ENCODE measurements around the gene CYFIP2. TPM values are rescaled to one million over a fixed set of nuclear protein-coding genes. Genes with fewer than 3 reads are reported as not detected.

CYFIP2 gene
- total RNA-seq, 1 donor from 2014 or later, result 37.4 TPM

DNA sequence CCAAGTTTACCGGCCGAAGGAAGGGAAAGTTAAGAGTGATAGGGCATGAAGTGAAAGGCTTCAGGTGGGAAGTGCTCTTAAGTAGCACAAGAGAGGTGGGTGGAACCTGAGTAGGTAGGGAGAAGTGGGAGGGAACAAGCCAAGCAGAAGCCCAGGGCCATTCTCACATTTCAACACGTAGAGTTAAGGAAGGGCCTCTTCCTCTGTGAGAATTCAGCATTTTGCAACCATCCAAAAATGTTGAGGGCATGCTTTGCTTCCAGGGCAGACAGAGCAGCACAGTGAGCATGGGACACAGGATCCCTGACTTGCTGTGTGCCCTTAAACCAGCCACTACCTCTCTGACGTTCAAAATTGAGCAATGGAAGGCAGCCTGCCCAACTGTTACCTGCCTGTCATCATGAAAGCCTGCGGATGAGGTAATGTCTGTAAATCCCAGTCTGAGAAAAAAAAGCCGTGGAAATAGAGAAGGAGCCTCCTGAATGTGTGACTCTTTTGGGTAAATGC lies 3.3 kb downstream of the CYFIP2 start:
- TF ChIP-seq, protein P1, sequence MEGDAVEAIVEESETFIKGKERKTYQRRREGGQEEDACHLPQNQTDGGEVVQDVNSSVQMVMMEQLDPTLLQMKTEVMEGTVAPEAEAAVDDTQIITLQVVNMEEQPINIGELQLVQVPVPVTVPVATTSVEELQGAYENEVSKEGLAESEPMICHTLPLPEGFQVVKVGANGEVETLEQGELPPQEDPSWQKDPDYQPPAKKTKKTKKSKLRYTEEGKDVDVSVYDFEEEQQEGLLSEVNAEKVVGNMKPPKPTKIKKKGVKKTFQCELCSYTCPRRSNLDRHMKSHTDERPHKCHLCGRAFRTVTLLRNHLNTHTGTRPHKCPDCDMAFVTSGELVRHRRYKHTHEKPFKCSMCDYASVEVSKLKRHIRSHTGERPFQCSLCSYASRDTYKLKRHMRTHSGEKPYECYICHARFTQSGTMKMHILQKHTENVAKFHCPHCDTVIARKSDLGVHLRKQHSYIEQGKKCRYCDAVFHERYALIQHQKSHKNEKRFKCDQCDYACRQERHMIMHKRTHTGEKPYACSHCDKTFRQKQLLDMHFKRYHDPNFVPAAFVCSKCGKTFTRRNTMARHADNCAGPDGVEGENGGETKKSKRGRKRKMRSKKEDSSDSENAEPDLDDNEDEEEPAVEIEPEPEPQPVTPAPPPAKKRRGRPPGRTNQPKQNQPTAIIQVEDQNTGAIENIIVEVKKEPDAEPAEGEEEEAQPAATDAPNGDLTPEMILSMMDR (IDR thresholded peaks at IDR 0.05), result no peak
- no peak for DNase-seq (ENCODE audit: low spot score)
- H3K27me3 Mint-ChIP-seq (ENCODE audit: low read depth), result peaks cover 1% of the 10 kb centered on the region
- no peak overlapping the region for H3K27ac Mint-ChIP-seq (ENCODE audit: unreplicated experiment)
- H3K4me3 Mint-ChIP-seq (ENCODE audit: unreplicated experiment), result no peak overlapping the region
- H3K36me3 Mint-ChIP-seq (ENCODE audit: low read depth), result no peaks in the 10 kb centered on the region
- H3K4me1 Mint-ChIP-seq (ENCODE audit: low read depth), result peaks cover 6% of the 10 kb centered on the region
- no peaks in the 10 kb centered on the region for H3K9me3 Mint-ChIP-seq (ENCODE audit: low read depth)

DNA sequence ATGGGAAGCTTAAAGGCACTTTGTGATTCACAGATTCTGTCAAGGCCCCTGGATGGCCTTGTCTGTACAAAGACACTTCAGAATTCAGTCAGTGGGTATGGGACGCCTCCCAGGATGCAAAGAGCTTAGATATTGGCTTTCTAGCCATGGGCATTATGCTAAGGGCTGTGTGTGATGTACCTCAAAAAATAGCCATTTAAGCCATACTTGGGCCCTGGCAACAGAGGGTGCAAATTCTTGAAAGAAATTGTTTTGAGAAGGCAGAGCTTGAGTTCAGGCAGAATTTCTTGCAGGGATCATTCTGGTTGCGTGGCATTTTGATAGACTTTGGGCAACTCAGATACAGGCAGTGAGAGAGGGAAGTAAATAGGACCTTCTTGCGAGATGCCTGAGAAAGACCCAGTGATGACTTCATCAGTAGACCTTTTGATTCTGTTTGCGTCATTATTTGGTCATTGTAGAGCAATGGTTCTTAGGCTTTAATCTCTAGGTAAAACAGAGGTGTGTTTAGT lies 3.9 kb downstream of the CYFIP2 start:
- H3K27me3 Mint-ChIP-seq (ENCODE audit: low read depth), result peaks cover under 1% of the 10 kb centered on the region
- no peak overlapping the region for H3K4me3 Mint-ChIP-seq (ENCODE audit: unreplicated experiment)
- H3K27ac Mint-ChIP-seq (ENCODE audit: unreplicated experiment), result no peak overlapping the region
- no peaks in the 10 kb centered on the region for H3K36me3 Mint-ChIP-seq (ENCODE audit: low read depth)
- peaks cover 6% of the 10 kb centered on the region for H3K4me1 Mint-ChIP-seq (ENCODE audit: low read depth)
- TF ChIP-seq, protein P1 (IDR thresholded peaks at IDR 0.05), result no peak
- no peak for DNase-seq (ENCODE audit: low spot score)
- H3K9me3 Mint-ChIP-seq (ENCODE audit: low read depth), result no peaks in the 10 kb centered on the region

DNA sequence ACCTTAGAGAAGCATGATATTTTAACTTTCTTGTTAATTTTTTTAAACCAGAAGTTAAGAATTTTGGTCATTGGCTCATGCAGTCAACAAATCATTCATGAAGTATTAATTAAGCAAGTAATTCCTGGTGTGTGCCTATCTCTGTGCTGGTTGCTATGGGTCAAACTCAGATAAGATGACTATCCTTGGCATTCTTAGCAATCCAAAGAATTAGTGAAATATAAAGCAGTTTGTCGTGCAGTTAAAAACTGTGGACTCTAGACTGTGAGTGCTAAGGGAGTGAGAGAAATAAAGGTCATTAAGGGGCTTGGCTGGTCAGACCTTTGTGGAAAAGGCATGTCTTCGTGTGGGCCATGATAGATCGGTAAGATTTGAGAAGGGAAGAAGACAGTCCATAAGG lies 4.8 kb downstream of the CYFIP2 start:
- Mint-ChIP-seq H3K4me3 (ENCODE audit: unreplicated experiment) (no peak overlapping the region), H3K36me3 (ENCODE audit: low read depth) (no peaks in the 10 kb centered on the region), H3K27ac (ENCODE audit: unreplicated experiment) (no peak overlapping the region), H3K4me1 (ENCODE audit: low read depth) (peaks cover 4% of the 10 kb centered on the region), H3K9me3 (ENCODE audit: low read depth) (no peaks in the 10 kb centered on the region), H3K27me3 (ENCODE audit: low read depth) (no peaks in the 10 kb centered on the region)
- TF ChIP-seq, protein P1 (IDR thresholded peaks at IDR 0.05), result no peak
- no peak for DNase-seq (ENCODE audit: low spot score)

DNA sequence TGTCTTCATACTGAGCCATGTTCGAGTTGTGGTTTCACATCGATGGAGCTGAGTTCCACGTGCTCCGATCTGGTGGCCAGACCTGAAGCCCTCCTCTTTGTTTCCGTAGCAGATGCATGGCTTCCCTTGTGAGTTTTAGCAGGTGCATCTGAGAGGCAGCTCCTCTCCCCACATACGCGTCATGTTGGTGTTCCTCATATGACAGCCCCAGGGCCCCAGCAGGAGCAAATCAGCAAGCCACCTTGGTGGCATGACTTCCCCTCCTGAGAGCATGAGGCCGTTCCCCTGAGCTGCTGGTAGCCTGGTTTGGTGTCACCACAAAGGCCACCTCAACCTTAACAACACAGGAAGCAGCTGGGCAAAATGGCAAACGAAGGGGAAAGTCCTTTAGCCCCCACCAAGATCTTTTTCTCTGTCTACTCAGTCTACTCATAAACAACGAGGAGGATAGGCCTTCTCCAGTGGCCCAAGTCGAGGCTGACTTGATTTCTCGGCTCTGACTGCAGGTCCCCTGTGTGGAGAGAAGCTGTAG lies 5.9 kb downstream of the CYFIP2 start:
- no peaks in the 10 kb centered on the region for H3K9me3 Mint-ChIP-seq (ENCODE audit: low read depth)
- no peaks in the 10 kb centered on the region for H3K27me3 Mint-ChIP-seq (ENCODE audit: low read depth)
- no peak overlapping the region for H3K4me3 Mint-ChIP-seq (ENCODE audit: unreplicated experiment)
- TF ChIP-seq, protein P1 (IDR thresholded peaks at IDR 0.05), result no peak
- peaks cover under 1% of the 10 kb centered on the region for H3K4me1 Mint-ChIP-seq (ENCODE audit: low read depth)
- no peaks in the 10 kb centered on the region for H3K36me3 Mint-ChIP-seq (ENCODE audit: low read depth)
- no peak overlapping the region for H3K27ac Mint-ChIP-seq (ENCODE audit: unreplicated experiment)
- no peak for DNase-seq (ENCODE audit: low spot score)

DNA sequence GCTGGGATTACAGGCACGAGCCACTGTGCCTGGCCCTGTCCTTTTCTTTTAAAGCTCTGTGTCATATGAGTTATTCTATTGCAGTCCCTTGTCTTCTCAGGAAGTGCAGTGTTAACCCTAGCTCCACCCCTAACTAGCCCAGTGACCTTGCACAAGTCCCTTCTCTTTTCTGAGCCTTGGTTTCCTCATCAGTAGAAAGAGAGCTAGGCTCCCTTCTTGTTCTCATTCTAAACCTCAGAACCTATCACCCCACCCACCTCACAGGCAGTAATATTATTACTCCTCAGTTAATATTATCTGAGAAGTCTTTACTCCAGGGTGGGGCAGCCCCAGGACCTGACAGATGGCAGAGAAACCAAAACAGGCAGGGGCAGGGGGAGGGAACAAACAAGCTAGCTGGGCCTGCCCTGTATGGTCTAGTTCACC lies 7.2 kb downstream of the CYFIP2 start:
- H3K27ac Mint-ChIP-seq (ENCODE audit: unreplicated experiment), result no peak overlapping the region
- no peaks in the 10 kb centered on the region for H3K4me1 Mint-ChIP-seq (ENCODE audit: low read depth)
- no peak overlapping the region for H3K4me3 Mint-ChIP-seq (ENCODE audit: unreplicated experiment)

More for the DNA sequence above, 7.2 kb downstream of the CYFIP2 start:
- no peaks in the 10 kb centered on the region for H3K27me3 Mint-ChIP-seq (ENCODE audit: low read depth)
- H3K9me3 Mint-ChIP-seq (ENCODE audit: low read depth), result no peaks in the 10 kb centered on the region
- TF ChIP-seq, protein P1 (IDR thresholded peaks at IDR 0.05), result no peak
- no peaks in the 10 kb centered on the region for H3K36me3 Mint-ChIP-seq (ENCODE audit: low read depth)
- no peak for DNase-seq (ENCODE audit: low spot score)
